D721Med (cell line): Measurements from ENCODE around the gene SRPX.

ENCODE experiments used
- DNase-seq: peaks from one replicate; pipeline ENCODE4 v3.0.0; 2011; ENCODE audit warnings: low spot score; ENCODE audit not compliant: insufficient read length
- FAIRE-seq: peaks from 2 replicates; lab custom pipeline; 2011; peaks lifted over from hg19 to GRCh38; lab: Jason Lieb, UNC
- TF ChIP-seq, protein P1 (sequence below): IDR thresholded peaks from 2 replicates; pipeline ENCODE4 v1.5.1; 2012; ENCODE audit warnings: mild to moderate bottlenecking, control low read depth; ENCODE audit not compliant: insufficient read depth; ENCODE audit errors: missing control alignments

The SRPX gene

GRCh38 chrX:38108364-38108763 is 112.3 kb downstream of the SRPX start:
- FAIRE-seq, result no peak
- TF ChIP-seq, protein P1, sequence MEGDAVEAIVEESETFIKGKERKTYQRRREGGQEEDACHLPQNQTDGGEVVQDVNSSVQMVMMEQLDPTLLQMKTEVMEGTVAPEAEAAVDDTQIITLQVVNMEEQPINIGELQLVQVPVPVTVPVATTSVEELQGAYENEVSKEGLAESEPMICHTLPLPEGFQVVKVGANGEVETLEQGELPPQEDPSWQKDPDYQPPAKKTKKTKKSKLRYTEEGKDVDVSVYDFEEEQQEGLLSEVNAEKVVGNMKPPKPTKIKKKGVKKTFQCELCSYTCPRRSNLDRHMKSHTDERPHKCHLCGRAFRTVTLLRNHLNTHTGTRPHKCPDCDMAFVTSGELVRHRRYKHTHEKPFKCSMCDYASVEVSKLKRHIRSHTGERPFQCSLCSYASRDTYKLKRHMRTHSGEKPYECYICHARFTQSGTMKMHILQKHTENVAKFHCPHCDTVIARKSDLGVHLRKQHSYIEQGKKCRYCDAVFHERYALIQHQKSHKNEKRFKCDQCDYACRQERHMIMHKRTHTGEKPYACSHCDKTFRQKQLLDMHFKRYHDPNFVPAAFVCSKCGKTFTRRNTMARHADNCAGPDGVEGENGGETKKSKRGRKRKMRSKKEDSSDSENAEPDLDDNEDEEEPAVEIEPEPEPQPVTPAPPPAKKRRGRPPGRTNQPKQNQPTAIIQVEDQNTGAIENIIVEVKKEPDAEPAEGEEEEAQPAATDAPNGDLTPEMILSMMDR, result no peak
- no peak for DNase-seq

- TF ChIP-seq, protein P1, result no peak
- DNase-seq, result no peak
- FAIRE-seq, result no peak
Measured at GRCh38 chrX:38106991-38107655, 113.5 kb downstream of the SRPX start.

- TF ChIP-seq, protein P1, result no peak
- FAIRE-seq (no peak), DNase-seq (no peak)
Measured at GRCh38 chrX:38105216-38105725, 115.4 kb downstream of the SRPX start.

- TF ChIP-seq, protein P1, result no peak
- FAIRE-seq (no peak), DNase-seq (no peak)
Measured at GRCh38 chrX:38103857-38104812, 116.5 kb downstream of the SRPX start.

GRCh38 chrX:38102875-38103274 is 117.8 kb downstream of the SRPX start:
- TF ChIP-seq, protein P1, result no peak
- FAIRE-seq (no peak), DNase-seq (no peak)

DNA sequence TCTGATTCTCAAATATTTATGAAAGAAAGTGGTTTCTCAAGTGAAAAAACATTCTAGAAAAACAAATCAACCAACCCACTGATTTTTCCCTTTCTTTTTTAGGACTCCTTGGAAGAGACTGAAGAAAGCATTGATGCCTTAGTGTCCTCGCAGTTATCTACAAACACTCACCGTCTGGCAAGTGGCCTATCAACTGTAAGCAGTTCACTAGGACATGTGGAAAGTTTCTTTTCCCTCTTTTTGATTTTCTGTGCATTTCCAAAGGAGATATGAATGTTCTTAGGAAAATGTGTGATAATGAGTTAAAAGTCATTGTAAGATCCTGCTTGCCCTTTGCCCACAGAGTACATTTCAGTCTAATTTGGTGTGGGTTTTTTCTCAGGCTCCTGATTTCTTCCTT is 118.4 kb downstream of the SRPX start:
- TF ChIP-seq, protein P1, result no peak
- no peak for FAIRE-seq
- DNase-seq, result no peak

DNA sequence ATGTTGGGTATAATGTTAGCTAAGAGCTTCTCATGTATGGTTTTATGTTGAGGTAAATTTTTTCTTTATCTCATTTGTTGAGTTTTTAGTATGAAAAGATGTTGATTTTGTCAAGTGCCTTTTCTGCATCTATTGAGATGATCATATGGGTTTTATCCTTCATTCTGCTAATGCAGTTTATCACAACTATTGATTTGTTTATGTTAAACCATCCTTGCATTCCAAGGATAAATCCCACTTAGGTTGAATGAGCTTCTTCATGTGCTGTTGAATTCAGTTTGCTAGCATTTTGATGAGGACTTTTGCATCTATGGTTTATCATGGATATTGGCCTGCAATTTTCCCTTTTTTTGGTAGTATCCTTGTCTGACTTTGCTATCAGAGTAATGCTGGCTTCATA is 121.0 kb downstream of the SRPX start:
- DNase-seq (no peak), FAIRE-seq (no peak)
- TF ChIP-seq, protein P1, result no peak
